ENCODE results near the gene LOXL1. TPM values are rescaled to one million over a fixed set of nuclear protein-coding genes. Genes with fewer than 3 reads are reported as not detected.
A peak's percentile ranks its signal among the peaks of the same experiment; 100 is the strongest.

LOXL1 gene
- total and polyA plus RNA-seq, 2 of the 13 experiments (the other 11 are each of a cell fraction or from before 2014, with no cell fraction given): 0.51 to 1.3 TPM

DNA sequence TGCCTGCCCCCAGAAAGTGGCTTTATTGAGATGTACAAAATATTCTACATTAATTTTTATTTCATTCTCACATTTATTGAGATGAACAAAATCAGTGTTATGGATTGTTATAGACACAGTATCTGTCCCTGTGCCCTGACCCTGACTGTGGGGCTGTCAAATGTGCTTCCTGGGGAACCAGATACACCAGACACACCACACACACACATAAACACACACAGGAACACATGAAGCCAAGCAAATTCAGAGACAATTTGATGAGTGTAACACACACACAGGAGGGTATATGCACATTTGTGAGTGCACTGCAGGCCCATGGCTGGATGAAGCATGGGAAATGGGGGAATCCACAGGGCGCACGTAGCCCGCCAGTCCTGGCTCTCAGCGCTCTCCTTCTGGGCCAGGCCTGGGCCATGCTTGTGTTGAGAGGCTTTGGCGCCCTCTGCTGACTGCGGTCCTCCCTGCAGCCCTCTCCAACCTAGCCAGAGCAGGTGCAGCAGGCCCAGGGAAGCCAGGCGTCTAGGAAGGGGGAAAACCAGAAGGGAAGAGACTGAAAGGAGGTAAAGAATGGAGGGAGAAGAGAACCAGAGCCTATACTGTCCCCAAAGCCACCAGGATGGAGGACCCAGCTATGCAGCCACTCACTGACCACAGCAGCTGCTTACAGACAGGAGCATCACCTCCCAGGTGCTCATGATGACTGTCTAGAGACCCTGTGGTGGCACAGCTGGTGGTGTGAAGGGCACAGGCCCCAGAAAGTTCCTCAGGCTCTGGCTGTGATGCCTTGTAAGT lies 18.0 kb upstream of the LOXL1 start:
- H3K4me2 ChIP-seq (ENCODE audit: low read depth, low read length): no peak overlapping the region
- BruUV-seq (replicated peaks): no TSS peak
- no peaks in the 10 kb centered on the region for H3K79me2 ChIP-seq (ENCODE audit: insufficient read depth, low read length)
- no peak overlapping the region for H3K27ac ChIP-seq (ENCODE audit: extremely low read length, insufficient read depth, low read length)
- peak; percentile 99 for ATAC-seq
- no peak overlapping the region for H3K9ac ChIP-seq (ENCODE audit: insufficient read depth, low read depth, low read length)
- peaks cover 0 to 3% of the 10 kb centered on the region in 2 experiments; a peak in 3 of 5 replicates for H3K27me3 ChIP-seq (ENCODE audit: control insufficient read depth in 1 of 2, insufficient read depth in 2 of 2, low read length in 2 of 2)
- H3K4me1 ChIP-seq (ENCODE audit: insufficient read depth, low read length): peaks cover 6% of the 10 kb centered on the region; the same call in 1 of the 2 replicates
- peak; percentile 63 for FAIRE-seq
- intact Hi-C loops (cut with micrococcal nuclease; ENCODE audit: unreplicated experiment) (loop anchor here (1.0 kb wide), 1 partner anchor 34 kb away; no protein-coding TSS in a partner anchor), in situ Hi-C loops (cut with HindIII; ENCODE audit: extremely low pct_ligation_motif_present, low pct_unique_long_range_greater_than_20kb) (loop anchor here (5.0 kb wide), 1 partner anchor 36 kb away; the partner anchor contains the start of gene TBC1D21)
- WGBS (ENCODE audit: low lambda C conversion rate): 2% methylated on average over 6 of the region's 7 CpGs
- no peaks in the 10 kb centered on the region for H3K9me3 ChIP-seq (ENCODE audit: low read length)
- H3K36me3 ChIP-seq (replicated peaks in 1 of 2; ENCODE audit: control insufficient read depth in 1 of 2, insufficient read depth in 2 of 2, low read length in 2 of 2): no peaks in the 10 kb centered on the region
- peak; percentile 42 for DNase-seq (ENCODE audit: low spot score)
- ChIA-PET POLR2A (no interaction called here), CTCF (ENCODE audit: low intra/inter-chr PET ratio, low total read pairs) (interaction anchor here (1.2 to 1.7 kb wide), 2 partner anchors 32 to 34 kb away, joined by 6 to 21 read pairs; partner anchors contain the start of gene TBC1D21)
- no peak overlapping the region for H3K4me3 ChIP-seq (replicated peaks in 1 of 3; ENCODE audit: insufficient read depth in 1 of 3, low read depth in 2 of 3, low read length in 3 of 3)
- H4K20me1 ChIP-seq (ENCODE audit: insufficient read depth, low read length): no peaks in the 10 kb centered on the region
- peak overlapping the region; percentile 54 for H2AFZ ChIP-seq (ENCODE audit: low read length)
- TF ChIP-seq, protein P1, sequence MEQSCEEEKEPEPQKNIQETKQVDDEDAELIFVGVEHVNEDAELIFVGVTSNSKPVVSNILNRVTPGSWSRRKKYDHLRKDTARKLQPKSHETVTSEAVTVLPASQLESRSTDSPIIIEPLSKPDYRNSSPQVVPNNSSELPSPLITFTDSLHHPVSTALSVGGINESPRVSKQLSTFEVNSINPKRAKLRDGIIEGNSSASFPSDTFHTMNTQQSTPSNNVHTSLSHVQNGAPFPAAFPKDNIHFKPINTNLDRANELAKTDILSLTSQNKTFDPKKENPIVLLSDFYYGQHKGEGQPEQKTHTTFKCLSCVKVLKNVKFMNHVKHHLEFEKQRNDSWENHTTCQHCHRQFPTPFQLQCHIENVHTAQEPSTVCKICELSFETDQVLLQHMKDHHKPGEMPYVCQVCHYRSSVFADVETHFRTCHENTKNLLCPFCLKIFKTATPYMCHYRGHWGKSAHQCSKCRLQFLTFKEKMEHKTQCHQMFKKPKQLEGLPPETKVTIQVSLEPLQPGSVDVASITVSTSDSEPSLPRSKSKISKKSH (CRISPR knock-in tag; IDR thresholded peaks at IDR 0.05; ENCODE audit: borderline replicate concordance): no peak
- TF ChIP-seq FOXK1 (CRISPR knock-in tag; IDR thresholded peaks at IDR 0.05; ENCODE audit: borderline replicate concordance, low read depth): no peak
- no peak for TF ChIP-seq PAF1 (CRISPR knock-in tag; IDR thresholded peaks at IDR 0.05)
- TF ChIP-seq, protein P2, sequence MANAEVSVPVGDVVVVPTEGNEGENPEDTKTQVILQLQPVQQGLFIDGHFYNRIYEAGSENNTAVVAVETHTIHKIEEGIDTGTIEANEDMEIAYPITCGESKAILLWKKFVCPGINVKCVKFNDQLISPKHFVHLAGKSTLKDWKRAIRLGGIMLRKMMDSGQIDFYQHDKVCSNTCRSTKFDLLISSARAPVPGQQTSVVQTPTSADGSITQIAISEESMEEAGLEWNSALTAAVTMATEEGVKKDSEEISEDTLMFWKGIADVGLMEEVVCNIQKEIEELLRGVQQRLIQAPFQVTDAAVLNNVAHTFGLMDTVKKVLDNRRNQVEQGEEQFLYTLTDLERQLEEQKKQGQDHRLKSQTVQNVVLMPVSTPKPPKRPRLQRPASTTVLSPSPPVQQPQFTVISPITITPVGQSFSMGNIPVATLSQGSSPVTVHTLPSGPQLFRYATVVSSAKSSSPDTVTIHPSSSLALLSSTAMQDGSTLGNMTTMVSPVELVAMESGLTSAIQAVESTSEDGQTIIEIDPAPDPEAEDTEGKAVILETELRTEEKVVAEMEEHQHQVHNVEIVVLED (CRISPR knock-in tag; IDR thresholded peaks at IDR 0.05; ENCODE audit: borderline replicate concordance): no peak
- TF ChIP-seq, protein P3, sequence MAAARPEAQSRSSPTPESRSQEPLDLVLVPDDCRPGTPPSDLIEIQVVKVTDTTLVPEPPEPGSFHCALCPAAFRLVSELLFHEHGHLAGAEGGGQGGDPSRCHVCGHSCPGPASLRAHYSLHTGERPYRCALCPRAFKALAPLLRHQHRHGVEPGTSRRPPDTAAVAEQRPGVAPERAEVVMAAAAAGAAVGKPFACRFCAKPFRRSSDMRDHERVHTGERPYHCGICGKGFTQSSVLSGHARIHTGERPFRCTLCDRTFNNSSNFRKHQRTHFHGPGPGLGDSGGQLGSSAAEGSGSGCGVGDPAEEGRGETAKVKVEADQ (CRISPR knock-in tag; IDR thresholded peaks at IDR 0.05; ENCODE audit: borderline replicate concordance): no peak
- TF ChIP-seq, protein P4, sequence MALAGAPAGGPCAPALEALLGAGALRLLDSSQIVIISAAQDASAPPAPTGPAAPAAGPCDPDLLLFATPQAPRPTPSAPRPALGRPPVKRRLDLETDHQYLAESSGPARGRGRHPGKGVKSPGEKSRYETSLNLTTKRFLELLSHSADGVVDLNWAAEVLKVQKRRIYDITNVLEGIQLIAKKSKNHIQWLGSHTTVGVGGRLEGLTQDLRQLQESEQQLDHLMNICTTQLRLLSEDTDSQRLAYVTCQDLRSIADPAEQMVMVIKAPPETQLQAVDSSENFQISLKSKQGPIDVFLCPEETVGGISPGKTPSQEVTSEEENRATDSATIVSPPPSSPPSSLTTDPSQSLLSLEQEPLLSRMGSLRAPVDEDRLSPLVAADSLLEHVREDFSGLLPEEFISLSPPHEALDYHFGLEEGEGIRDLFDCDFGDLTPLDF (CRISPR knock-in tag; IDR thresholded peaks at IDR 0.05): no peak
- TF ChIP-seq HES4 (CRISPR knock-in tag; IDR thresholded peaks at IDR 0.05; ENCODE audit: borderline replicate concordance): no peak
- TF ChIP-seq GLI4 (CRISPR knock-in tag; IDR thresholded peaks at IDR 0.05; ENCODE audit: borderline replicate concordance): no peak
- TF ChIP-seq, protein P5, sequence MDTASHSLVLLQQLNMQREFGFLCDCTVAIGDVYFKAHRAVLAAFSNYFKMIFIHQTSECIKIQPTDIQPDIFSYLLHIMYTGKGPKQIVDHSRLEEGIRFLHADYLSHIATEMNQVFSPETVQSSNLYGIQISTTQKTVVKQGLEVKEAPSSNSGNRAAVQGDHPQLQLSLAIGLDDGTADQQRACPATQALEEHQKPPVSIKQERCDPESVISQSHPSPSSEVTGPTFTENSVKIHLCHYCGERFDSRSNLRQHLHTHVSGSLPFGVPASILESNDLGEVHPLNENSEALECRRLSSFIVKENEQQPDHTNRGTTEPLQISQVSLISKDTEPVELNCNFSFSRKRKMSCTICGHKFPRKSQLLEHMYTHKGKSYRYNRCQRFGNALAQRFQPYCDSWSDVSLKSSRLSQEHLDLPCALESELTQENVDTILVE (CRISPR knock-in tag; IDR thresholded peaks at IDR 0.05): no peak
- no peak for TF ChIP-seq ZNF225 (CRISPR knock-in tag; IDR thresholded peaks at IDR 0.05)
- TF ChIP-seq, protein P6, sequence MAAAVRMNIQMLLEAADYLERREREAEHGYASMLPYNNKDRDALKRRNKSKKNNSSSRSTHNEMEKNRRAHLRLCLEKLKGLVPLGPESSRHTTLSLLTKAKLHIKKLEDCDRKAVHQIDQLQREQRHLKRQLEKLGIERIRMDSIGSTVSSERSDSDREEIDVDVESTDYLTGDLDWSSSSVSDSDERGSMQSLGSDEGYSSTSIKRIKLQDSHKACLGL (CRISPR knock-in tag; IDR thresholded peaks at IDR 0.05): no peak
- TF ChIP-seq ZNF382 (CRISPR knock-in tag; IDR thresholded peaks at IDR 0.05; ENCODE audit: borderline replicate concordance): no peak
- TF ChIP-seq, protein P7, sequence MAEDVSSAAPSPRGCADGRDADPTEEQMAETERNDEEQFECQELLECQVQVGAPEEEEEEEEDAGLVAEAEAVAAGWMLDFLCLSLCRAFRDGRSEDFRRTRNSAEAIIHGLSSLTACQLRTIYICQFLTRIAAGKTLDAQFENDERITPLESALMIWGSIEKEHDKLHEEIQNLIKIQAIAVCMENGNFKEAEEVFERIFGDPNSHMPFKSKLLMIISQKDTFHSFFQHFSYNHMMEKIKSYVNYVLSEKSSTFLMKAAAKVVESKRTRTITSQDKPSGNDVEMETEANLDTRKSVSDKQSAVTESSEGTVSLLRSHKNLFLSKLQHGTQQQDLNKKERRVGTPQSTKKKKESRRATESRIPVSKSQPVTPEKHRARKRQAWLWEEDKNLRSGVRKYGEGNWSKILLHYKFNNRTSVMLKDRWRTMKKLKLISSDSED (CRISPR knock-in tag; IDR thresholded peaks at IDR 0.05): no peak
- no peak for TF ChIP-seq FOSL1 (CRISPR knock-in tag; IDR thresholded peaks at IDR 0.05; ENCODE audit: borderline replicate concordance)
